ENCODE measurements around the gene CAPN12.
"Not testable (repeated sequence)": the region's sequence is repeated elsewhere in the genome, so short reads cannot be mapped to it uniquely, and the experiment has no call there.

CAPN12 gene

GRCh38 chr19:38770228-38770948 is 26.1 kb upstream of the CAPN12 start:
- not testable (repeated sequence) for DNase-seq

- no peak for DNase-seq
Measured at GRCh38 chr19:38769635-38770211, 25.4 kb upstream of the CAPN12 start.

GRCh38 chr19:38766276-38767047 is 22.2 kb upstream of the CAPN12 start:
- no peak for DNase-seq

- DNase-seq: no peak
Measured at GRCh38 chr19:38765214-38765613, 20.9 kb upstream of the CAPN12 start.

- DNase-seq: no peak
Measured at GRCh38 chr19:38763795-38764220, 19.5 kb upstream of the CAPN12 start.

GRCh38 chr19:38761884-38762389 is 17.7 kb upstream of the CAPN12 start:
- DNase-seq: not testable (repeated sequence)

GRCh38 chr19:38760805-38761517 is 16.7 kb upstream of the CAPN12 start:
- not testable (repeated sequence) for DNase-seq

GRCh38 chr19:38759590-38760003 is 15.3 kb upstream of the CAPN12 start:
- no peak for DNase-seq

GRCh38 chr19:38754196-38754595 is 9.9 kb upstream of the CAPN12 start:
- not testable (repeated sequence) for DNase-seq

GRCh38 chr19:38753783-38754182 is 9.5 kb upstream of the CAPN12 start:
- not testable (repeated sequence) for DNase-seq

- no peak for DNase-seq
Measured at GRCh38 chr19:38745316-38745715, 1.0 kb upstream of the CAPN12 start.

GRCh38 chr19:38744874-38745273 is 600 bp upstream of the CAPN12 start:
- DNase-seq: no peak

GRCh38 chr19:38743394-38744297 is 628 bp downstream of the CAPN12 start:
- DNase-seq: no peak

- no peak for DNase-seq
Measured at GRCh38 chr19:38742906-38743305, 1.4 kb downstream of the CAPN12 start.

GRCh38 chr19:38742296-38742695 is 2.0 kb downstream of the CAPN12 start:
- no peak for DNase-seq

- DNase-seq: no peak
Measured at GRCh38 chr19:38741670-38742069, 2.6 kb downstream of the CAPN12 start.

- no peak for DNase-seq
Measured at GRCh38 chr19:38740932-38741331, 3.3 kb downstream of the CAPN12 start.

GRCh38 chr19:38740257-38740592 is 4.0 kb downstream of the CAPN12 start:
- DNase-seq: no peak

GRCh38 chr19:38739440-38740256 is 4.6 kb downstream of the CAPN12 start:
- DNase-seq: no peak

GRCh38 chr19:38737921-38738737 is 6.1 kb downstream of the CAPN12 start:
- DNase-seq: no peak
